HepG2 (cell line): Measurements from ENCODE around the gene MYORG. TPM values are rescaled to one million over a fixed set of nuclear protein-coding genes. Genes with fewer than 3 reads are reported as not detected.

Experiments
- BRF2 ChIP-seq: sonication (generic); formaldehyde crosslinking; IDR thresholded peaks from 2 replicates; pipeline ENCODE4 v1.8.1; 2022; ENCODE audit warnings: mild to moderate bottlenecking, missing genetic modification reagents
- CHD4 ChIP-seq: fragments of 200-600 bp; sonication (generic); IDR thresholded peaks from 2 replicates; pipeline ENCODE4 v1.7.0; 2017; ENCODE audit warnings: mild to moderate bottlenecking, low read length, borderline replicate concordance
- GATA4 ChIP-seq: sonication (generic); IDR thresholded peaks from 2 replicates; pipeline ENCODE4 v1.6.1; 2016; ENCODE audit warnings: antibody characterized with exemption, low read depth, borderline replicate concordance
- HNF4G ChIP-seq, 2 experiments: sonication (generic) in 1 of 2; formaldehyde crosslinking in 1 of 2; IDR thresholded peaks; 2 replicates each; pipeline versions ENCODE4 v1.4.0 to v1.6.1; 2011 to 2020; ENCODE audit warnings: borderline replicate concordance in 2 of 2, low read depth in 2 of 2, mild to moderate bottlenecking in 2 of 2, low read length in 1 of 2, missing genetic modification reagents in 1 of 2, moderate library complexity in 1 of 2
- PAF1 ChIP-seq: IDR thresholded peaks from 2 replicates; pipeline ENCODE4 v1.6.1; 2016; ENCODE audit warnings: missing genetic modification reagents, missing compliant biosample characterization
- POLR2G ChIP-seq: fragments of 200-400 bp; formaldehyde crosslinking; IDR thresholded peaks from 2 replicates; pipeline ENCODE4 v1.6.1; 2018; ENCODE audit warnings: mild to moderate bottlenecking, low read depth, low read length, moderate library complexity
- RBM22 ChIP-seq: fragments of 200-400 bp; formaldehyde crosslinking; optimal IDR thresholded peaks from 2 replicates; pipeline ENCODE3; 2017; ENCODE audit warnings: mild to moderate bottlenecking, low read length, moderate library complexity
- TBX2 ChIP-seq: sonication (generic); formaldehyde crosslinking; IDR thresholded peaks from 2 replicates; pipeline ENCODE4 v1.5.0; 2020; ENCODE audit warnings: missing genetic modification reagents, mild to moderate bottlenecking, borderline replicate concordance
- TEF ChIP-seq: sonication (generic); formaldehyde crosslinking; IDR thresholded peaks from 2 replicates; pipeline ENCODE4 v1.5.0; 2020; ENCODE audit warnings: missing genetic modification reagents
- TFE3 ChIP-seq: IDR thresholded peaks from 2 replicates; pipeline ENCODE4 v1.6.1; 2016
- UBTF ChIP-seq: sonication (generic); formaldehyde crosslinking; IDR thresholded peaks from 2 replicates; pipeline ENCODE4 v1.4.0; 2020; ENCODE audit warnings: mild to moderate bottlenecking, missing genetic modification reagents
- ZBTB40 ChIP-seq, 2 experiments: fragments of 450-650 bp in 1 of 2; sonication (generic) in 1 of 2; formaldehyde crosslinking in 1 of 2; IDR thresholded peaks; 2 replicates each; pipeline versions ENCODE4 v1.6.1 to v1.8.0; 2016 to 2022; ENCODE audit warnings: antibody characterized with exemption in 1 of 2, mild to moderate bottlenecking in 1 of 2, missing genetic modification reagents in 1 of 2
- polyA plus RNA-seq, 8 experiments: library from polyadenylated mRNA; depleted of rRNA in 3 of 8; stranded (reverse) in 7 of 8; unstranded in 1 of 8; fragments of >200 nt; fragmentation: Illumina TruSeq in 4 of 8; extraction: Trizol in 4 of 8; gene quantifications; 2 replicates each; pipeline versions ENCODE4 v1.2.1 to v1.2.3, GENCODE V29; 2011 to 2016; ENCODE audit warnings: low read depth in 4 of 8, missing spikeins in 1 of 8, mixed read lengths in 1 of 8; ENCODE audit not compliant: insufficient read depth in 1 of 8
- total RNA-seq, 5 experiments: library from RNA; depleted of rRNA; stranded (reverse); fragments of >200 nt; fragmentation: Illumina TruSeq; extraction: Trizol; gene quantifications; 2 replicates each; pipeline ENCODE4 v1.2.3, GENCODE V29; 2016; ENCODE audit warnings: low read depth in 1 of 5

Gene MYORG
- total and polyA plus RNA-seq, 2 of the 13 experiments (the other 11 are each of a cell fraction or from before 2014, with no cell fraction given) = 11.1 to 22.4 TPM

GRCh38 chr9:34374905-34375552, 1.7 kb downstream of the MYORG start (continued):
- TF ChIP-seq ZBTB40 (IDR thresholded peaks at IDR 0.05) = no peak
- peak; percentile 52; the same call in 1 of the 2 replicates for TF ChIP-seq ZBTB40 (CRISPR knock-in tag; IDR thresholded peaks at IDR 0.05)
- TF ChIP-seq UBTF = peak; percentile 32; the same call in 1 of the 2 replicates
- TF ChIP-seq TEF (CRISPR knock-in tag) = no peak
- TF ChIP-seq RBM22 = no peak
- TF ChIP-seq PAF1 (CRISPR knock-in tag) = no peak
- TF ChIP-seq TFE3 (CRISPR knock-in tag) = peak; percentile 58; the same call in 1 of the 2 replicates
- TF ChIP-seq HNF4G (IDR thresholded peaks at IDR 0.05; ENCODE audit: borderline replicate concordance, low read depth, low read length) = no peak; the same call in none of the 2 replicates
- peak; percentile 71; the same call in 1 of the 2 replicates for TF ChIP-seq HNF4G (CRISPR knock-in tag; IDR thresholded peaks at IDR 0.05; ENCODE audit: borderline replicate concordance, low read depth)
- no peak for TF ChIP-seq BRF2 (CRISPR knock-in tag)
- peak; percentile 71; the same call in 1 of the 2 replicates for TF ChIP-seq POLR2G
- TF ChIP-seq GATA4 = peak; percentile 39; the same call in 1 of the 2 replicates
- peak; percentile 70; the same call in 1 of the 2 replicates for TF ChIP-seq CHD4
- peak; percentile 92 for TF ChIP-seq TBX2 (CRISPR knock-in tag)
